ENCODE measurements around the gene RPLP1.

The RPLP1 gene

GRCh38 chr15:69410248-69410874 is 42.3 kb upstream of the RPLP1 start:
- no peak overlapping the region for H3K4me3 ChIP-seq (replicated peaks; ENCODE audit: low read depth, low read length)
- H3K36me3 ChIP-seq (ENCODE audit: control insufficient read depth, insufficient read depth, low read length) = no peaks in the 10 kb centered on the region
- H3K27me3 ChIP-seq (replicated peaks; ENCODE audit: control insufficient read depth, insufficient read depth, low read length) = no peaks in the 10 kb centered on the region
- peak; percentile 19 for DNase-seq (ENCODE audit: extremely low read depth, insufficient read length)
- TF ChIP-seq CTCF (IDR thresholded peaks at IDR 0.05; ENCODE audit: insufficient read depth, low read length, poor library complexity, severe bottlenecking) = peak; percentile 35

- no peaks in the 10 kb centered on the region for H3K36me3 ChIP-seq (ENCODE audit: control insufficient read depth, insufficient read depth, low read length)
- no peak for DNase-seq (ENCODE audit: extremely low read depth, insufficient read length)
- TF ChIP-seq CTCF (IDR thresholded peaks at IDR 0.05; ENCODE audit: insufficient read depth, low read length, poor library complexity, severe bottlenecking) = no peak
- no peaks in the 10 kb centered on the region for H3K27me3 ChIP-seq (replicated peaks; ENCODE audit: control insufficient read depth, insufficient read depth, low read length)
- no peak overlapping the region for H3K4me3 ChIP-seq (replicated peaks; ENCODE audit: low read depth, low read length)
These were observed 40.3 kb upstream of the RPLP1 start for GRCh38 chr15:69412274-69412673.

- Histone ChIP-seq H3K4me3 (replicated peaks; ENCODE audit: low read depth, low read length) (no peak overlapping the region), H3K27me3 (replicated peaks; ENCODE audit: control insufficient read depth, insufficient read depth, low read length) (no peaks in the 10 kb centered on the region), H3K36me3 (ENCODE audit: control insufficient read depth, insufficient read depth, low read length) (no peaks in the 10 kb centered on the region; the same call in 1 of the 2 replicates)
- TF ChIP-seq CTCF (IDR thresholded peaks at IDR 0.05; ENCODE audit: insufficient read depth, low read length, poor library complexity, severe bottlenecking) = no peak
- DNase-seq (ENCODE audit: extremely low read depth, insufficient read length) = no peak
These were observed 39.9 kb upstream of the RPLP1 start for GRCh38 chr15:69412701-69413100.

- peak; percentile 95 for DNase-seq (ENCODE audit: extremely low read depth, insufficient read length)
- Histone ChIP-seq H3K4me3 (replicated peaks; ENCODE audit: low read depth, low read length) (peak within 1 kb of the TSS; percentile 94), H3K36me3 (ENCODE audit: control insufficient read depth, insufficient read depth, low read length) (peaks cover 3% of the 10 kb centered on the region), H3K27me3 (replicated peaks; ENCODE audit: control insufficient read depth, insufficient read depth, low read length) (no peaks in the 10 kb centered on the region)
- TF ChIP-seq CTCF (IDR thresholded peaks at IDR 0.05; ENCODE audit: insufficient read depth, low read length, poor library complexity, severe bottlenecking) = no peak
These were observed 38.6 kb upstream of the RPLP1 start, which contains the start of gene KIF23 for GRCh38 chr15:69413822-69414700. Gene KIF23 (plus strand): TSS chr15:69414349. CDS start chr15:69414466, 117 bp downstream.

GRCh38 chr15:69414701-69415167 is 37.9 kb upstream of the RPLP1 start:
- peak overlapping the region; percentile 94 for H3K4me3 ChIP-seq (replicated peaks; ENCODE audit: low read depth, low read length)
- no peaks in the 10 kb centered on the region for H3K27me3 ChIP-seq (replicated peaks; ENCODE audit: control insufficient read depth, insufficient read depth, low read length)
- peak; percentile 56 for DNase-seq (ENCODE audit: extremely low read depth, insufficient read length)
- peaks cover 3% of the 10 kb centered on the region for H3K36me3 ChIP-seq (ENCODE audit: control insufficient read depth, insufficient read depth, low read length)
- TF ChIP-seq CTCF (IDR thresholded peaks at IDR 0.05; ENCODE audit: insufficient read depth, low read length, poor library complexity, severe bottlenecking) = no peak
